Erythroblast (primary cell): ENCODE data around the gene MATCAP1.

Experiments used
- GATA1 ChIP-seq: IDR thresholded peaks from 2 replicates; pipeline ENCODE4 v1.6.1; 2011; ENCODE audit warnings: low read depth, mild to moderate bottlenecking, control low read depth, low read length, moderate library complexity
- POLR2A ChIP-seq: IDR thresholded peaks from 2 replicates; pipeline ENCODE4 v1.6.1; 2011; ENCODE audit warnings: mild to moderate bottlenecking, low read length

DNA sequence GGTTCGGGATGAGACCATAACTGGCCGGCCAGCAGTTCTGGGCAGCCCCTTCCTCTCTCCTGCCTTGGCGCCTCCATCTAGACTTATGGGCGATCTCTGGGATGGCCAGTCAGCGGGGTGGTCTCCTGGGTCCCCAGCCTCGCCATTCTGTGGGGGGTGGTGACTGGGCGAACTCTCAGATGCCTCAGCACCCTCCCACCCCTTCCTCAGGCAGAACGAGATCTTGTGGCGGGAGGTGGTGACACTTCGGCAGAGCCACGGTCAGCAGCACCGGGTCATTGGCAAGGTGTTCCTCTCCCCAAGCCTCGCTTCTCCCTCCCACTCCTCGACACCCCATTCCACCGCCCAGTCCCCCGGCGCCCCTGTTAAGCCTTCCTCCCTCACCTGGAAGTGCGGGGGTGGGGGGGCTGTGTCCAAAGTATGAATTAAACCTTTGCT is 17.6 kb downstream of the MATCAP1 start:
- TF ChIP-seq POLR2A (no peak), GATA1 (no peak)
